MV-4-11 (cell line): ENCODE data around the gene SPAAR.
"Not testable (repeated sequence)": the region's sequence is repeated elsewhere in the genome, so short reads cannot be mapped to it uniquely, and the experiment has no call there.

Source experiments
- DNase-seq: peaks from one replicate; lab custom pipeline; 2025; lab: John Stamatoyannopoulos, UW

Gene SPAAR

DNA sequence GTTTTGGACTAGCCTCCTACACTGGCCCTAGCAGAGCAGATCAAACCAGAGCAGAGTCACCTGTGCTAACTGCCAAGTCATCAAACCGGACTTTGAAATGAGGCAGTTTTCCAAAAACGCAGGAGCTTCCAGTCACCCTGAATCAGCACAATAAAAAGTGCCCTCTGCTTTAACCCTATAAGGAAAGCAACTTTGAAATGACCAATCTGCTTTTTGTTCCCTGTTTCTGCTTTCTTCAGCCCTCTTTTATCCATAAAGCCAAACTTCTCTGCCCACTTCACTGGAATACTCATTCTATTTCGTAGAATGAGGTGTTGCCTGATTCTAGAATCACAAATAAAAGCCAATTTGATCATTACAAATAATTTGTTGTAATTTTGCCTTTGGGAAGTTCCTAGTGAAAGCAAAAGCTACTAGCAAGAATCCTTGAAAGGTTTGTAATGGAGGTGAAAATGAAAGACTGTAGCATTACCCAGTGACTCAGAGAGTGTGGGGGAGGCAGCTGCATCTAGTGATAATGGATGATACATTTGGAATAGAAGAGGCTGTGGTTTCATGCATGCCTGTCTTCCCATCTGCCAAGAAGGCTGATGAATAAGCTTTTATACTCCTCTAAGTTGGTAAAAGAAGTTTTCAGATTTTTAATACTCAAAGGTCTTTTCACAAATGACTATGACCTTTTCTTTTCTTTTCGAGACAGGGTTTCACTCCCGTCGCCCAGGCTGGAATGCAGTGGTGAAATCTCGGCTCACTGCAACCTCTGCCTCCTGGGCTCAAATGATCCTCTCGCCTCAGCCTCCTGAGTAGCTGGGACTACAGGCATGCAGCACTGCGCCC is 14.9 kb downstream of the SPAAR start:
- DNase-seq: peak; percentile 10

DNA sequence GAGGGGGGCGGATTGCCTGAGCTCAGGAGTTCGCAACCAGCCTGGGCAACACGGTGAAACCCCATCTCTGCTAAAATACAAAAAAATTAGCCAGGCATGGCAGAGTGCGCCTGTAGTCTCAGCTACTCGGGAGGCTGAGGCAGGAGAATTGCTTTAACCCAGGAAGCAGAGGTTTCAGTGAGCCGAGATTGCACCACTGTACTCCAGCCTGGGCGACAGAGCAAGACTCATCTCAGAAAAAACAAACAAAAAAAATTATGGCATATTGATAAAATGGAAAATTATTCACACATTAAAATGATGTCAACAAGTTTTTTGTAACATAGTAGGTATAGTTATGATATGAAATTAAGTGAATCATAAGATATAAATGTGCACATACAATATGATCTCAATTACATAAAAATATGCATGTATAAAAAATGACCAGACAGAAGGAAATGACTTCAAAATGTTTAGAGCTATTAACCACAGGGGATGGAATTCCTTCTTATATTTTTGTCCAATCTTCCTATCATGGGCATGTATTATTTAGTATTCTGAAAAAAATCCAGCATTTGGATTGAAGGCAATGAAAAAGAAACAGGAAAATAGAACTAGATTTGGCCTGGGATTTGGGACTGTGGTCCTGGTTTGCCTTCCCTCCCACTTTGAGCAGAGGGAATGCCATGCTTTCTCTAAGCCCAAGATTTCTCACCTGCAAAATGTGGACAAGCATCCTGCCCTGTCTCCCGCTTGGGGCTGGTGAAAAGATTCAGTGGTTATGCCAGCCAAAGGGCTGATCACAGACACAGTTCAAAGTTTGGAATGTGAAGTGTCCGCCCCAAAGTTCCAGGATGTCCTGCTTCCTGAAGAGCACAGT is 19.5 kb downstream of the SPAAR start:
- DNase-seq: no peak

DNA sequence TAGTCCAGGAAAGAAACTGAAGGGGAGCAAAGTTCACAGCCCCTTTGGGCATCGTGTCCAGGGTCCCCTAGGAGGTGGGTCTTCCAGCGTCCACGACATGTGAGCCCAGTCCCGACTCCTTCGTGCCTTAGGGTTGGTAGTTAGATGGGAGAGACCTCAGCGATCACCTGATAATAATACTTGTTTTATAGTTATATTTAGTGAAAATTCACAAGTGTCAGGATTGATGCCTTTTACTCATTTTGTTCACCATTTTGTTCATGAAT is 20.1 kb downstream of the SPAAR start:
- no peak for DNase-seq

DNA sequence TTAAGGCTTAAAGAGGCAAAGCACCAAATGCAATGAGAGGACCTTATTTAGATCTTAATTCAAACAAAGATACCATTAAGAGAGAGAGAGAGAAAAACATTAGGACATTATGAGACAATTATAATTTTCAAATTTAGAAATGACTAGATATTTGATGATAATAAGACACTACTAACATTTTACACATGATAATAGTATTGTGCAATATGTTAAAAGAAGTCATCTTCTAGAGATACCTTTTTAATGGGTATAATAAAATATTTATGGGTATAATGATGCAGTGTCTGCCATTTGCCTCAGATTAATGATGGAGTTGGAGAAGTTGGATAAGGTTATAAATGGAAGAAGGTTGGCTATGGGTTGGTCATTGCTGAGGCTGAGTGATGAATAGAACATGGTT is 21.2 kb downstream of the SPAAR start:
- no peak for DNase-seq

DNA sequence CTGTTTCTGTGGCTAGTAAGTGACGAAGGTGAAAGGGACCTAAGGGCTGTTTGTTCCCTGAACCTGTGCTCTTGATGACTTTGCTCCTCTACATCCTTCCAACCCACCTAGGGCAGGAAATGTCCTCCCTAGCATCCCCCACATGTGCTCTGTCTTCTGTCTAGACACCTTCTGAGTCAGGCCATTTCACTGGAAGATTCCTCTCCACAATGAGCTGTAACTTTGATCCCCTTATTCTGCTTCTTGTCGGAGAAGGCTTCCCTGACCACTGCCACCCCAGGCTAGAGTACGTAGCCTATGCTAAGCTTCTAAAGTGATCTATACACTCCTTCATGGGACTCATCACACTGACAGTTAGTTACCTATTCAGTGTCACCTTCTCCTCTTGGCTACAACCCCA is 21.7 kb downstream of the SPAAR start:
- no peak for DNase-seq

DNA sequence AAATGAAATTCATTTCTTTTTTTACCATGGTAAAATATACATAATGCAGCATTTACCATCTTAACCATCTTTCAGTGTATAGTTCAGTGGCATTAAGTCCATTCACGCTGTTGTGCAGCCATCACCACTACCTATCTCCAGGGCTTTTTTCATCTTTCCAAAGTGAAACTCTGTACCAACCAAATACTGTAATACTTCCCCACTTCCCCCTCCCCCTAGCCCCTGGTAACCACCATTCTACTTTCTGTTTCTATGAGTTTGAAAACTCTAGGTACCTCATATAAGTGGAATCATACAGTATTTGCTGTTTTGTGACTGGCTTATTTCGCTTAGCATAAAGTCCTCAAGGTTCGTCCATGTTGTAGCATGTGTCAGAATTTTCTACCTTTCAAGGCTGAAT is 23.4 kb downstream of the SPAAR start:
- peak; percentile 38 for DNase-seq

DNA sequence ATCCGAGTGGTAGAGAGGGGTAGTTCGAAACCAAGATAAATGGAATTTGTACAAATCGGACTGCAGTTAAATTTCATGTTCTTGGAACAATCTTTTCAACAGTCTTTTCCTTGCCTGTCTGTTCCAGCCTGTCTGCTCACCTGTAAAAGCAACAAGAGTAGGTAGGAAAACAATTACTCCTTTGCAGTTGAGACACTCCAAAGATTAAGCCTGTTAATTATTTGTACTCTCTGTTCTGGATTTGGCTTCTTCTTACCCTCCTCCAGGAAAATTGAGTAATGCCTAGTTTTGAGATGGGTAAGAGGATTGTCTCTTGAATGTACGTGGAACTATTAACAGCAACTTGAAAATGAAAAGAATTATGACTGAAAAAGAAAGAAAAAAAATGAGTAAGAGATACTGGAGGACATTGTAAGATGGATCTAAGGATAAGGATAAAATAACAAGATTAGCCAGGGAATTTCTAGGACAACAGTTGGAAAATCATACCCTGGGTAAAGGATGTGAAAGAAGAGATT is 24.3 kb downstream of the SPAAR start:
- no peak for DNase-seq

DNA sequence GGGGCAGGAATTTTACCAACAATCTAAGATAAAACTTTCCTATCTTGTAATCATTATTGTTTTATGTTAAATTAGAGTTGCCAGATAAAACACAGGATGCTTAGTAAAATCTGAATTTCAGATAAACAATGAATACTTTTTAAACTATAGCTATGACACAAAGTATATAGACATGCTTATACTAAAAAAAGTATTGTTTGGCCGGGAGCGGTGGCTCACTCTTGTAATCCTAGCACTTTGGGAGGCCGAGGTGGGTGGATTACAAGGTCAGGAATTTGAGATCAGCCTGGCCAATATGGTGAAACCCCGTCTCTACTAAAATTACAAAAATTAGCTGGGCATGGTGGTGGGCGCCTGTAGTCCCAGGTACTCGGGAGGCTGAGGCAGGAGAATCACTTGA is 24.8 kb downstream of the SPAAR start:
- not testable (repeated sequence) for DNase-seq

DNA sequence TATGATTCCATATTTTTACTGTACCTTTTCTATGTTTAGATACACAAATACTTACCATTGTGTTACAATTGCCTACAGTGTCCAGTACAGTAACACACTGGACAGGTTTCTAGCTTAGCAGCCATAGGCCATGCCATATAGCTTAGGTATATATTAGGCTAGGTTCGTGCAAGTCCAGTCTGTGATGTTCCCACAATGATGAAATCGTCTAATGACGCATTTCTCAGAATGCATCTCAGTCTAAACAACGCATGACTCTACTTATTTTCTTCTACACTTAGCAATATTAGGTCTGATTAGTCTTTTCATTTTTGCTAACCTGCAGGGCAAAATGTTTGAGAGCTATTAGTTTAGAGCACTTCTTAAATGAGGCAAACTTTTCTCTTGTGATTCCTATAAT is 26.0 kb downstream of the SPAAR start:
- DNase-seq: no peak

DNA sequence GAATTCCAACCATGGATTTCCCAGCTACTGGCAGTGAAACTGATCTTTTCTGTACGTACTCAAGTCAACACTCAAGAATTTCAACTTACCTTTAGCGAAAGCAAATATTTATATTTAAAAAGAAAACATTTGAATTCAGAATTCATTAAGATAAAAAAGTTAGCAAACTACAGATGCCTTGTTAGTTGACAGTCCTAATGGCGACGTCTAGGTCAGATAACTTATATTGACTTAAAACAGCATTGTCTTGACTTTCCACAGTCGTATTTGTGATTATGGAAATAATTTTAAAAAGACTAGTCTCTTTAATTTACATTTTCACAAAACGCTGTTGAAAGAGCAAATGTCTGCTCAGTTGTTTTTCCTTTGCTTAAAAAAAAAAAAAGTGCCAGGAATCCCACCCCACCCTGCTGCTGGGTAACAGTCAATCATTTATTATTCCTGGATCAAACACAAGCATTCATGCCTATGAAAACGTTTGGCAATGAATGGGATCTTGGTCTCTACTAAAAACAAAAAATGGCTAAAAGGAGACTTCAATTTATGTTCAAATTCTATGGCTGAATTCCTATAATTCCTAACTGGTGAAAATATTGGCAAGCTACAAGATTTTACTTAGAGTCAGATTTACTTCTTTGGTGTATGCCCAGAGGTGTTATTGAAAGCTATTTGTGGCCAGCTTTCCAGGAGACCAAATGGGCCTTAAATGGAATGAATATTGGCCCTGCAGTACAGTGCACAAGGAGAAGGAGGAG is 26.6 kb downstream of the SPAAR start:
- no peak for DNase-seq

DNA sequence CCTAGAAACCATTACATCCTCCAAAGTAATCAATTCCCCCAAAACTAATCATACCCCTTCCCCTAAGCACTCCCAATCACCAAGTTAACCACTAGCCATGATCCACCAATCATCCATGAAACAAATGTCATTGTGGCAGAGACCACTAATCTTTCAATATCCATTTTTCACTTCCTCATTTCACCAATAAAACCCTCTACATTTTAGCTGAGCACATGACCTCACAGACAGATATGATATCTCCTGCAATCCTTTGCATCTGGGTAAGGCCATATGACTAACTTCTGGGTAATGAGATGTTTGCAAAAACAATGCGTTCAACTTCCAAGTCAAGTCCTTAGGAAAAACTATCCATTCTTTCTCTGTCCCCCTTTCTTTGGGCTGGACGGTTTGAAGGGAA is 27.9 kb downstream of the SPAAR start:
- DNase-seq: peak; percentile 92

DNA sequence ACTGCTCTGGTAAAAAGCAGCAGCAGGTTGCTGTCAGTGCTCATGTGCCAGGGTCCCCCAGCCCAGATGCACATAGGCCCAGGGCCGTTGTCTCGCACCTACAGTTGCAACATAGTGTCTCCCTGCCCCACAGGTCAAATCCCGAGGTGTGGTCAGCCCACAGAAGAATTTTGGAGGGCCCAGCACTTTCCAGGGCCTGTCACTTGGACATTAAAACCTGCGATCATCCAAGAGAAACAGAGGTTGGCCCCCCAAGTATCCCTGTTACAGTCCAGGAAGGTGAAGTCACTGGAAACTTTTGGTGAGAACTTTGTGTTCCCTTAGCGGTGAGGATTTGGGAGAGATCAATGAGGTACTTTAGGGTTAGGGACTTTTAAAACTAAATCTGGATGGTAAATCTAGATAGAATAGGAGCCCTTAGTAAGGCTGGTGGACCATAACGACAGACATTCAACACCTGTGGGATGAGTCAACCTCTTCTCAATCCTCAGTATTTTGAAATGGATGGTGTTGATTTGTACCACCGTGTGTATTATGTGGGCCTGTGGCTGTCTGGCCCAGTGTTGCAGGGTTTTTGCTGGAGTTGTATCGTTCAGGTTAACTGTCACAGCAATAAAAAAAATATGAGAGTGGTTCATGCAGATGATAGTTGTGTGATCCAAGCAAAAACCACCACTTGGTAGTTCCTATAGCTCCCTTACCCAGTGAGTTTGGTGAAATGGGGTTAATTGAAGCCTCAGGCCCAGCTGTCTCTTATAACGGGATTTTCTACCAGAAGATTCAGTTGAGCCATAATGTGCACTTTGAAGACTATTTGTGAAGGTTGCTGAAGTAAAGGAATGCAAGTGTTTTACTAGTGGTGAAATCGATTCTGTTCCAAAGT is 29.4 kb downstream of the SPAAR start:
- DNase-seq: no peak

DNA sequence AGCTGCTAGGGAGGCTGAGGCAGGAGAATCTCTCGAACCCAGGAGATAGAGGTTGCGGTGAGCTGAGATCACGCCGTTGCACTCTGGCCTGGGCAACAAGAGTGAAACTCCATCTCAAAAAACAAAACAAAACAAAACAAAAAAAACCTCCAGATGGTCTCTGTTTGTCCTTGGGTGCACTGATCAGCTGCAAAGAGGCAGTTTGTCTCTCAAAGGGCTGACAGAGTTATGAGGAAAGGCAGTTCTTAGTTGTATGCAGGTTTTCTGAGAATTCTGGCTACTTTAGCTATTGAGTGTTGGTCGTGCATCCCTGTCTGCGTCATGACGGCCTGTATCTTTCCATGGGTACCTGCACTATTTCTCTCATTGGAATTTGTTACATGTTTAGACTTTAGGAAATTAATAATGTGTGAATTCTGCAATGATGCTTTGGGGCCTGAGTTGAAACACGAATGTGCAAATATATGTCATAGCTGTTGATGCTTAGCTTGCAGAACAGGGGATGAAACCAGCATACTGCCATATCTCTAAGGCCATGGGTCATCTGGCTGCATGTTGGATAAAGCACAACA is 30.5 kb downstream of the SPAAR start:
- DNase-seq: no peak

DNA sequence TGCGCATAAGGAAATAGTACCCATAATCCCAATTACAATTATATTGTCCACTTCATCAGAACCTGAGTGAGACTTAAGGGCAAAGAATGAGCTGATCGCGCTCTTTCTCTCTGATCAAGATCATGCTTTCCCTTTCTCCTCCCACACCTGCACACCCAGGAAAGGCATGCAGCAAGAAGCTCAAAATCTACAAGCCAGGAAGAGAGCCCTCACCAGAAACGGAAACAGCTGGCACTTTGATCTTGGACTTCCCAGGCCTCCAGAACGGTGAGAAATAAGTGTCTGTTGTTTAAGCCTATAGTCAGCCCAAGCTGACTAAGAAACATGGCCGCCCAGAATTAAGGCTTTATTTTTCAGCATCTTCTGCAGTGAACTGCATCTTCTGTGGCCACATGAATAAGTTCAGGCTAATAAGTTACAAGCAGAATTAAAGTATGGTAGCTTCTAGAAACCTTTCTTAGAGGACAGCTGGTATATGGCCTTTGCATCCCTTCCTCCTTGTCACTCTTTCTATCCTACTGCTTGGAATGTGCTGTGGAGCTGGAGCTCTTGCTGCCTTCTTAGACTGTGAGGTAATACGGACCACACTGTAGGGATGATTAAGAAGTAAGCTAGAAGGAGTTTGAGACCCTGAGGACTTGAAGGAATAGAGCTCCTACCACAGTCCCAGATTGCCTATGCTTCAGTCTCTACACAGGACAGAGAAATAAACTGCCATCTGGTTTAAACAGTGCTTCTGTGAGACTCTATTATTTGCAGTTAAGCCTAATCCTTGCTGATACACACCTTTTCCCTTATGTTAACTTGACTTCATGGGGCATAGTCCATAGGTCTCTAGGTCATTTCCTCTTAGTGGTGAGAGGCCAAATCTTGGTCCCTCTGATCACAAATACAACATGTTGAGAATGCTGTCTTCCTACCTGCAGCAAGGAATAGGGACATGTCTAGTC is 31.4 kb downstream of the SPAAR start:
- DNase-seq: no peak

DNA sequence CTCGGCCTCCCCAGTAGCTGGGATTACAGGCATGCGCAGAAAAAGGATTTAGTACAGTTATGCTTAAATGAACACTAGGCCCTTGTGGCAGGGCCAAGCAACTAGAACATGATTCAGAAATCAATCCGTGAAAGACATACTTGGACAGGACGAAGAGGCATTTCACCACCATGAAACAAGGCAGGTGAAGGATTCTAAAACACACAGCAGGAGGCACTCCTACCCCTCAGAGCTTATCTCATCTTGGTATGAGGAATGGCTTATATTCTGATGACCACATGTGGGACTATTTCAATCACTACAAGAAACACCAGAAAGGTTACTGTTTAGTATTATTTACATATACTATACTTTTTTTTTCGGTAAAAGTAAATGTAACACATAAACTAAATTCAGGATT is 33.0 kb downstream of the SPAAR start:
- no peak for DNase-seq

DNA sequence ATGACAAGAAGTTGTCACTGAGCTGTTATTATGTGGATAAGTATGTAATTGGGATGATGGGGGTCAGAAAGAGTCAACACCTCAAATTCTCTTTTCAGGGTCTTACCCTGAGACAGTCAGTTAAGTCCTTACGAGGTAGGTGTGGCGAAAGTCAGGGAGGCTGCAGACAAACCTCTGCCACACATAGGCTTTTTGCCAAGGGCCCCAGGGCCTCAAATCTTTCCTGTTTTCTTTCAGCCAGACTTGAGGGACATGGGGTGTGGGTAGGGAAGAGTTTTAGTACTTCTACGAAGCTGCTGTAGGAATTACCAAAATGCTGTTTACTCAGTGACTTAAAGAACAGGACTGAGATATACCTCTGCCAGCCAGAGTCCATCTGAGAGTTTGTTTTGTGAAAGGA is 34.9 kb downstream of the SPAAR start:
- DNase-seq: no peak

DNA sequence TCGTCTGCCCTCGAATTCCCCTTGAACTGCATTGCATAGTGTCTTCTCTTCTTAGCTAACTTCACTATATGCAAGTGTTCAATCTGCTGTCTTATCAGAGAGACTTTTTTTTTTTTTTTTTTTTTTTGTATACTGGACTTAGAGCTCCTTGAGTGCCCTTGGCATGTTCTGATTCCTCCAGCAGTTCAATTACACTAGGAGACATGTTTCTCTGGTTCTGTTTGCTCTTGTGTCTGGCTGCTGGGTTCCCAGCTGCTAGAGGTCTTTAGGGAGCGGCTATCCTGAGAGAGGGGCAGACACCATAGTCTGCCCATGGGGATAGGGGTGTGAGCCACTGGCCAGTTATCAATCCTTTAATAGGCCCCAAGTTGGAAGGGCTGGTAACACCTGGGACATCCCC is 35.6 kb downstream of the SPAAR start:
- DNase-seq: no peak

DNA sequence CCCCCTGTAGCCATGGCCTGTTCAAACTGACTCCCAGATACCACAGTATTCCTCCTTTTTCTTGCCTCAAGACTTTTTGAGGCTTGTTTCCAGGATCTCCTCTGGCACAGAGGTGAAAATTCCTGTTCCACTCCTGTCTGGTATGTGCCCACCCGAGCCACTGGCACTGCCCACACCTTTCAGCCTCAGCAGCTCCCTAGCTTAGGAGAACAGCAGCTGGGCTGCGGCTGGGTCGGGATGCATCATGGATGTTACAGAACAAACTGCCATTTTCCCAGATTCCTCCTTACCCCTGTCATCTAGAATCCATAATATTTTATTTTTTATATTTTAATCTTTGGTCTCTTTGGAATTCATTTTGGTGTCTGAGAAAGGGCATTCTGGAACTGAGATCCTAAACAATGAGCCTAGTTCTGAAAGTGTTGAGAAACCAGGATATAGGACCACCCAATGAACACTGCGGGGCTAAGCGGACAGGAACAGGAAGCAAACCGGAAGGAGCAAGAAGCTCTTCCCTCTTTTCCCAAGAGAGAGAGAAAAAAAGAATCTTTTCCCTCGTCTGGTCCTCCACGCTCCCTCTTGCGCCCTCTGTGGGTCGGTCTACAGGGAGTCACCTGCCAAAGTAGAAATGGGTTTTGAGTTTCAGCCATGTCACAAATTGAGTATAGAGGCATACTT is 36.2 kb downstream of the SPAAR start:
- DNase-seq: peak; percentile 68

DNA sequence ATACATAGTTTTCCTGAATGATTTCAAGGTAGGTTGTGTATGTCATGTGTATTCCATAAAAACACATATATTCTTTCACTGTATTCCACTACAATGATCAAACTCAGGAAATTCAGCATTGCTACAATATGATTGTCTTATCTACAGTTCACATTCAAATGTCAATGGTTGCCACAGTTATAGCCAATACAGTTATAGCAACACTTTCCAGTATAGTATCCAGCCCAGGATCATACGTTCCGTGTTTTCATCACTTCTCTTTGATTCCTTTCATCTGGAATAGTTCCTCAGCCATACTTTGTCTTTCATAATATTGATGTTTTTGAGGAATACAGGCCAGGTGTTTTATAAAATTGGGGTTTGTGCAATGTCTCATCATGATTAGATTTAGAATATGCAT is 39.2 kb downstream of the SPAAR start:
- no peak for DNase-seq
